Endothelial cell (in vitro differentiated cells): Measurements from ENCODE around the gene COL25A1. TPM values are rescaled to one million over a fixed set of nuclear protein-coding genes. Genes with fewer than 3 reads are reported as not detected.

Experiments used
- DNase-seq: peaks from one replicate; pipeline ENCODE4 v3.0.0; 2021; ENCODE audit warnings: low spot score
- H3K27ac Mint-ChIP-seq: one replicate; pipeline ENCODE4 v1.8.0; 2021; ENCODE audit warnings: mixed read lengths, inconsistent platforms; ENCODE audit not compliant: unreplicated experiment
- H3K27me3 Mint-ChIP-seq: one replicate; pipeline ENCODE4 v1.8.0; 2021; ENCODE audit warnings: mild to moderate bottlenecking, moderate library complexity, mixed read lengths, inconsistent platforms; ENCODE audit not compliant: unreplicated experiment
- H3K36me3 Mint-ChIP-seq: one replicate; pipeline ENCODE4 v1.8.0; 2021; ENCODE audit warnings: mild to moderate bottlenecking, low read depth, mixed read lengths, inconsistent platforms; ENCODE audit not compliant: unreplicated experiment
- H3K4me1 Mint-ChIP-seq: one replicate; pipeline ENCODE4 v1.8.0; 2021; ENCODE audit warnings: mild to moderate bottlenecking, mixed read lengths, inconsistent platforms; ENCODE audit not compliant: unreplicated experiment
- H3K4me3 Mint-ChIP-seq: one replicate; pipeline ENCODE4 v1.8.0; 2021; ENCODE audit warnings: mild to moderate bottlenecking, mixed read lengths, inconsistent platforms; ENCODE audit not compliant: unreplicated experiment
- H3K9me3 Mint-ChIP-seq: one replicate; pipeline ENCODE4 v1.8.0; 2021; ENCODE audit warnings: mixed read lengths, inconsistent platforms; ENCODE audit not compliant: unreplicated experiment
- total RNA-seq: library from RNA; stranded (reverse); fragmentation: NEBNext Ultra II Directional; extraction: Animal tissue kit (Norgen Biotek cat#: 25700); gene quantifications from one replicate; pipeline ENCODE4 v1.2.1, GENCODE V29; 2021; ENCODE audit not compliant: unreplicated experiment
- TF ChIP-seq, protein P1 (sequence below): fragments of 200-600 bp; sonication (generic); IDR thresholded peaks from one replicate; pipeline ENCODE4 v1.5.0; 2021; ENCODE audit warnings: antibody characterized with exemption; ENCODE audit not compliant: unreplicated experiment

COL25A1 gene
- total RNA-seq, 1 donor from 2014 or later, result 22.7 TPM

DNA sequence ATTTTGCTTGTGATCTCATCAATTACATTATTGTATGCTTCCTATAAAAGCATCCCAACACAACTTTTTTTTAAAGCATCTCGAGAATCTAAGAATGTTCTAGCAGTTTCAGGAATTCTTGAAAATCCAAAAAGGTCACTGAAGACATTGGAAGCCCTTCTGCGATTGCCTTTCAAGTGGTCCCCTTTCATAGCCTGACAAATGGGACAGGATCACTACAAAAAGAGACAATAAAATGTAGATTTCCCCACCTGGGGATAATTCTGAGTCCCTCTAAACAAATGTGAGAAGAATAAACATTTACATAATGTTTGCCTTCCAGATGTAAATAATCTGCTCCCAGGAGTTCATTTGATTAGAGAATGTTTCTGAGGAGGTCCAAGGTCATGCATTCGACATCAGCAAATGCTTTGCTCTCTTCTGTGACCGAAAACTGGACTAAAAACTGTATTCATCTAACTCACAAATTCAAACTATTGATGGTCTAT, 116.0 kb downstream of the COL25A1 start:
- no peak for DNase-seq
- H3K27ac Mint-ChIP-seq, result no peak overlapping the region
- TF ChIP-seq, protein P1, sequence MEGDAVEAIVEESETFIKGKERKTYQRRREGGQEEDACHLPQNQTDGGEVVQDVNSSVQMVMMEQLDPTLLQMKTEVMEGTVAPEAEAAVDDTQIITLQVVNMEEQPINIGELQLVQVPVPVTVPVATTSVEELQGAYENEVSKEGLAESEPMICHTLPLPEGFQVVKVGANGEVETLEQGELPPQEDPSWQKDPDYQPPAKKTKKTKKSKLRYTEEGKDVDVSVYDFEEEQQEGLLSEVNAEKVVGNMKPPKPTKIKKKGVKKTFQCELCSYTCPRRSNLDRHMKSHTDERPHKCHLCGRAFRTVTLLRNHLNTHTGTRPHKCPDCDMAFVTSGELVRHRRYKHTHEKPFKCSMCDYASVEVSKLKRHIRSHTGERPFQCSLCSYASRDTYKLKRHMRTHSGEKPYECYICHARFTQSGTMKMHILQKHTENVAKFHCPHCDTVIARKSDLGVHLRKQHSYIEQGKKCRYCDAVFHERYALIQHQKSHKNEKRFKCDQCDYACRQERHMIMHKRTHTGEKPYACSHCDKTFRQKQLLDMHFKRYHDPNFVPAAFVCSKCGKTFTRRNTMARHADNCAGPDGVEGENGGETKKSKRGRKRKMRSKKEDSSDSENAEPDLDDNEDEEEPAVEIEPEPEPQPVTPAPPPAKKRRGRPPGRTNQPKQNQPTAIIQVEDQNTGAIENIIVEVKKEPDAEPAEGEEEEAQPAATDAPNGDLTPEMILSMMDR, result no peak

DNA sequence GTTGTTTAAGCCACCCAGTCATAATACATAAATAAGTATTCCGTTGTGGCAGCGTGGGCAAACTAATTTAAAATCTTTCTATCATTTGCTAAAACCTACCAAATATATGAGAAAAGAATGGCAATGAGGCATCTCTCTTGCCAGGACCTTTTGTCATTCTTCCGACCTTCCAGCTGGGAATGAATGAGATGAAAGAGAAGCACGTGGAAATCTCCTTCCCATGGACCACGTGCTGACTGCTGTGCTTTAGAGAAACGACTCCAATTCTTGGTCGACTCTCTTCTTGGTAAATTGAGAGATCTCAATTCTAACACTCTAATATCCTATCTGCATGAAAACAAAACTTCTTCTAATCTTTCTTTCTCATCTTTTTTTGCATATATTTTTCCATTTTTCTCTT, 116.5 kb downstream of the COL25A1 start:
- Mint-ChIP-seq H3K27me3 (peaks cover 2% of the 10 kb centered on the region), H3K36me3 (no peaks in the 10 kb centered on the region), H3K4me3 (no peak overlapping the region), H3K27ac (no peak overlapping the region), H3K4me1 (peaks cover 34% of the 10 kb centered on the region), H3K9me3 (no peaks in the 10 kb centered on the region)
- TF ChIP-seq, protein P1, result no peak
- no peak for DNase-seq

More for the DNA sequence above, 116.0 kb downstream of the COL25A1 start:
- Mint-ChIP-seq H3K27me3 (peaks cover 2% of the 10 kb centered on the region), H3K4me3 (no peak overlapping the region), H3K9me3 (no peaks in the 10 kb centered on the region), H3K4me1 (peaks cover 37% of the 10 kb centered on the region), H3K36me3 (no peaks in the 10 kb centered on the region)

DNA sequence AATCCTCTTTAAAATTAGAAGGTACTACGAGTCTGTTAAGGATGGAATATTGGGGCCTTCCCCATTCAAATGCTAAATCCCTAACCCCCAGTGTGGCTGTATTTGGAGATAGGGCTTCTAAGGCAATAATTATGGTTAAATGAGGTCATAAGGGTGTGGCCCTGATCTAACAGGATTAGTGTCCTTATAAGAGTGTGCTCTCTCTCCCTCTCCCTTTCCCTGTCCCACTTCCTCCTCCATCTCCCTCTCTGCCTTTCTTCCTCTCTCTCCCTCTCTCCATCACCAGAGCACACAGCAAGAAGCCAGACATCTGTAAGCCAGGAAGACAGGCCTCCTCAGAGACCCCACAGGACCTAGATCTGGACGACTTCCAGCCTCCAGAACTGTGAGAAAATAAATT, 116.9 kb downstream of the COL25A1 start:
- TF ChIP-seq, protein P1, result no peak
- Mint-ChIP-seq H3K27me3 (peaks cover 2% of the 10 kb centered on the region), H3K36me3 (no peaks in the 10 kb centered on the region), H3K4me1 (peaks cover 31% of the 10 kb centered on the region), H3K27ac (no peak overlapping the region), H3K9me3 (no peaks in the 10 kb centered on the region), H3K4me3 (no peak overlapping the region)
- DNase-seq, result no peak

DNA sequence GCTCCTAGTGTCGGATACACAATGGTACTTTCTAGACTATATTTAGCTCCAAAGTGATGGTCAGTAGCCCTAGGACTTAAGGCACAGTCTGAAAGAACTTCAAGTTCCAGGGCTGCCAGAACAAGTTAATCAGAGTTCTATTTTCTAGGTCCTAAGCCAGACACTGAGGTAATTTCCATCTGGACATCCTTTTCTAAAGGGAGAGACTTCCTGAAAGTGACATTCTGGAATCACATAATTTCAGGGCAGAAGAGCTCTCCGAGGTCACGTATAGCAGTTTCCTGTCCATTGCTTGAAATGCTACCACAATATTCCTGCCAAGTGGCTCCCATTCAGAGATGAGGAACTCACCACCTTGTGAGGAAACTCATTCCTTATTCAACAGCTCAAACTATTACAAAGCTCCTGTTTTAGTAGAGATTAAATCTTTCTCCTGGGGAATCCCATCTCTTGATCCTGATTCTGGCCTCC, 117.9 kb downstream of the COL25A1 start:
- Mint-ChIP-seq H3K27ac (peak overlapping the region; percentile 16), H3K4me3 (no peak overlapping the region), H3K4me1 (peaks cover 28% of the 10 kb centered on the region), H3K27me3 (peaks cover 2% of the 10 kb centered on the region), H3K36me3 (no peaks in the 10 kb centered on the region), H3K9me3 (no peaks in the 10 kb centered on the region)
- DNase-seq, result no peak
- TF ChIP-seq, protein P1, result no peak

DNA sequence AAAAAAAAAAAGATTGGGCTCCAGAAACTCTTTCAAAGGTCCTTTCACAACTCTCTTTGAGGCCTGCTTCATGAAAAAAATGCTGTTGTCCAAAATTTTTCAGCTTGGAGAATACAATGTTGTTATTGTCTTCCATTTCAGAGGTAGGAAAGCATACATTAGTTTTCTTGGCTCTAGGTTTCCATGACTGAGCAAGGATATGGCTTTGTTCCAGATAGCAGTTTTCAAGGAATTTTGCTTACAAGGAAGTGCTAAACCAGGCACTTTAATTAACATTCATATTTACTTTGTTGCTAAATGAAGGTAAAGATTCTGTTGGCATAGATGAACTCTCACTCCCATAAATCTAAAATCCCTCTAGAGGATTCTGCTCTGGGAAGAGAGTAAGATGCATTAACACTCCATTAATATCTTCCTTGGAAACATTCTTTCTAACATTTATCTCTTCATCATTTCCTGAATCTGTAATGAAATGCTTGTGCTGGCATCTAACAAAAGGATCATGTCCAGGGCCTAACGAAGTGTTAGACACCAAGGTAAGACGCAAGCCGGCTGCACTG, 118.4 kb downstream of the COL25A1 start:
- Mint-ChIP-seq H3K4me3 (no peak overlapping the region), H3K9me3 (no peaks in the 10 kb centered on the region), H3K4me1 (peaks cover 28% of the 10 kb centered on the region), H3K27ac (no peak overlapping the region), H3K36me3 (no peaks in the 10 kb centered on the region), H3K27me3 (peaks cover 2% of the 10 kb centered on the region)
- DNase-seq, result no peak
- TF ChIP-seq, protein P1, result no peak
